A549 treated with DMSO at 1 μM for 4 hours (cell line): Measurements from ENCODE around the gene VAMP4. TPM values are rescaled to one million over a fixed set of nuclear protein-coding genes. Genes with fewer than 3 reads are reported as not detected.

Source experiments
- total RNA-seq: library from RNA; stranded (reverse); fragments of 200-300 nt; extraction: Qiagen RNA extraction; gene quantifications from 5 replicates; pipeline ENCODE4 v1.2.3, GENCODE V29; 2022; ENCODE audit warnings: low read depth

The VAMP4 gene, protein sequence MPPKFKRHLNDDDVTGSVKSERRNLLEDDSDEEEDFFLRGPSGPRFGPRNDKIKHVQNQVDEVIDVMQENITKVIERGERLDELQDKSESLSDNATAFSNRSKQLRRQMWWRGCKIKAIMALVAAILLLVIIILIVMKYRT
- 2.7 to 6.1 TPM (median 5.0 TPM) in 5 replicates for total RNA-seq

DNA sequence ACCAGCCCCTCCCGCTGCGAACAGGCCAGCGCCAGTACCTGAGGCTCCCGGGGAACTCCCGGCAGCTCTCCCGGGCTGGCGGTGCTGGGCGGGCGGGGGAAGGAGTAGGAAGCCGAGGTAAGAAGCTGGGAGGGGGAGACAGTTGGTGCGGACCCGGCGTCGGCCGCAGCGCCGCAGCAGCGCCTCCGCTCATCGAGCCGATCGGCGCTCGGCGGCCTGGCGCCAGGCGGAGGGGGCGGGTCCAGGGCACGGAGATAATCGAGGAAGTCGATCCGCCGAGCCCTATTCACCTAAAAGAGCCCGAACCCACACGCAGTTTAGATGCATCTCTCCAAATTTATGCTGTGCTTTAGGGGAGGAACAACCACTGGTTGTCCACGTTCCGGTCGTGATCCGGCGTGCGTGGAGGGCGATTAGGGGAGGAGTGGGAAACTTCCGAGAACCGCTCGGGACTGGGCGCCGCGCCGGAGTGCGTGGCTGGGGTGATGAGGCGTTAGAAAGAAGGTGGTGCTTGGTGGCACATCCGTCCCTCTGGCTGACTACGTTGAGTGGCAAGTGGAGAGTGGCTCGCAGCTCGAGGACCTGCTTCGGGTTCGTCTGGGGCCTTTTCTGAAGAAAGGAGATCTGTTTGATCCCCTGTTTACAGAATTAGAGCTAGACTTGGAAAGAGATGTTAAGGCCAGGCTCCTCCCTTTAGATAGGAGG lies at the start of gene VAMP4:
TSS of gene VAMP4 (minus strand) at position 194 of the 705 bp plus-strand sequence. CDS start 3,651 bp downstream, outside the sequence.

DNA sequence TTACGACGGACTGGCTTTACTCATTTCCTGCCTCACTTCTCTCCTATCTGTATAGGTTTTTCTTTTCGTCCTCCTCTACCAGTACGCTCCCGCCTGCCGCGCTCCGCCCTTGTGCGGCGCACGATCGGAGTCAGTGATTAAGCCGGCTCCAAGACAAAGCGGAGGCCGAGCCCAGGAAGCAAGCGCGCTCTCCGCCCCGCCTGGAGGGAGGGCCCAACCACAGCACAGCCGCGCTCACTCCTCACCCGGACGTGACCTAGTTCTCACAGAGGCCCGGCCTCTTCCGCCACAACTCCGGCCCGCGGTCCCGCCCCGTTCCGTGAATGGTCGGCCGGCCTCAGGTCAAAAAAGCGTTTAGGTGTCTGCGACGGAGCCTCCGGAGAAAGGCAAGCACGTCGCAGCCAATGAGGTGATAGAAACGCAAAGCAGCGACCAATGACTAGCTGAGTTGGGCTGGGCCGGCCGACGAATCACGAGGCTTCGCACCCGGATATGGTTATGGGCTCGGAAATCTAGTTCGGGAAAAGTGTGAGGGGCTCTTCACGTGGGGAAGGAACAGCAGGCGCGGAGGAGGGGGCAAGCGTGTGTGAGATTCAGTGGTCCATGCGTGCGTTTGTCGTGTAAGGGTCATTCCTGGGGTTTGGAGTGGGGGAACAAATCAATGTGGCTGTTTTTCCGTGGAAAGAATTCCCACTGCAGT lies 39.5 kb upstream of the VAMP4 start, which contains the start of gene METTL13:
TSS of gene METTL13 (plus strand) at position 485 of the 700 bp plus-strand sequence. CDS start 308 bp downstream, outside the sequence.

DNA sequence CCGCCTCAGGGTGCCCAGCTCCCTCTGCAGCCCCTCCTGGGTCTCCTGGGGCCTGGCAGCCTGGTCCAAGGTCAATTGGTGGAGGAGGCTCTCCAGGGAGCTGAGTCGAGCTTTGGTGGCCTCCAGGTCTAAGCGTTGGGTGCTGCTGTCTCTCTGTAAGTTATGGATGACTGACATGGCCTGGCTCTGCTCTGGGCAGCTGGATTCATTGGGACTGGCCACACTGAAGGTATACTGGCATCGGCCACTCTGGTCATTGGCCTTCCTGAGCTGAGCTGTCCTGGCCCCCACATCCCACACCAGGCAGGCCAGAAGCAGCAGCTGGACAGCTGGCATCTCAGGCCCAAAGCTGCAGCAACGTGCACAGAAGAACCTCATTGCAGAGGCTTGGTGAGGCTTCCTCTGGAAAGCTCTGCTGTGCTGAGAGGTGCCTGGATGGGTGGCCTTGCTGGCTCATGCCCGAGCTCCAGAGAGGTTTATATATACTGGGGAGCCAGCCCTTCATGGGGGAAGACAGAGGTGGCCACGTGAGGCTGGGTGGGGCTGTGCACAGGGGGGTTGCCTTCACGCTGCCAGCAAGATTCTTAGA lies 89.5 kb downstream of the VAMP4 start, which contains the start of gene MYOC:
TSS of gene MYOC (minus strand) at position 455 of the 589 bp plus-strand sequence. CDS start at position 378, 77 bp downstream.

Other genes starting within 250 kb of the VAMP4 start
- gene MYOCOS, start 119.8 kb downstream of the VAMP4 start, total RNA-seq = not detected in 5 replicates
- not detected in 5 replicates for gene MYOC, start 89.4 kb downstream of the VAMP4 start, total RNA-seq
- gene METTL13, start 39.6 kb upstream of the VAMP4 start, total RNA-seq = 43.8 to 51.9 TPM (median 50.4 TPM) in 5 replicates
- gene DNM3, start 99.4 kb upstream of the VAMP4 start, total RNA-seq = 0.43 to 1.1 TPM (median 0.70 TPM) in 5 replicates